Fibroblast of mammary gland (primary cell): Measurements from ENCODE around the gene SMCHD1.

Experiments used
- DNase-seq: peaks from one replicate; pipeline ENCODE4 v3.0.0-alpha.2; 2010; ENCODE audit warnings: low read depth
- H3K4me3 ChIP-seq: 2 replicates; pipeline ENCODE4 v1.5.1; 2011; ENCODE audit warnings: low read depth, mild to moderate bottlenecking, low read length, moderate library complexity; ENCODE audit not compliant: control insufficient read depth
- CTCF ChIP-seq: conservative IDR thresholded peaks from 2 replicates; pipeline ENCODE4 v1.5.1; 2011; ENCODE audit warnings: low read depth, low read length, inconsistent platforms; ENCODE audit not compliant: control insufficient read depth, insufficient read depth

Gene SMCHD1

GRCh38 chr18:2680216-2680792, 24.8 kb downstream of the SMCHD1 start:
- DNase-seq, result no peak
- no peak overlapping the region for H3K4me3 ChIP-seq
- no peak for TF ChIP-seq CTCF

- DNase-seq, result no peak
- TF ChIP-seq CTCF, result no peak
- no peak overlapping the region for H3K4me3 ChIP-seq
Measured at GRCh38 chr18:2681993-2682603, 26.6 kb downstream of the SMCHD1 start.

- no peak for TF ChIP-seq CTCF
- no peak overlapping the region for H3K4me3 ChIP-seq
- DNase-seq, result no peak
Measured at GRCh38 chr18:2683055-2683454, 27.5 kb downstream of the SMCHD1 start.

GRCh38 chr18:2686349-2686968, 30.9 kb downstream of the SMCHD1 start:
- DNase-seq, result no peak
- no peak for TF ChIP-seq CTCF
- no peak overlapping the region for H3K4me3 ChIP-seq

- TF ChIP-seq CTCF, result no peak
- no peak overlapping the region for H3K4me3 ChIP-seq
- no peak for DNase-seq
Measured at GRCh38 chr18:2687390-2688001, 32.0 kb downstream of the SMCHD1 start.

- H3K4me3 ChIP-seq, result no peak overlapping the region
- no peak for DNase-seq
- no peak for TF ChIP-seq CTCF
Measured at GRCh38 chr18:2692508-2692907, 37.0 kb downstream of the SMCHD1 start.
